SU-DHL-6 (cell line): Measurements from ENCODE around the gene TTC36.

ENCODE experiments used
- H2AFZ ChIP-seq: fragments of 200-600 bp; sonication (generic); 2 replicates; pipeline ENCODE4 v1.6.1; 2014; ENCODE audit warnings: low read depth, mild to moderate bottlenecking, moderate library complexity, mixed read lengths, antibody characterized with exemption, low read length; ENCODE audit not compliant: severe bottlenecking
- H3F3A ChIP-seq: fragments of 200-600 bp; shearing (Covaris generic); 2 replicates; pipeline ENCODE4 v1.6.0; 2016; ENCODE audit warnings: antibody characterized with exemption, mild to moderate bottlenecking; ENCODE audit not compliant: insufficient read depth
- H3K27ac ChIP-seq: fragments of 200-600 bp; sonication (generic); 2 replicates; pipeline ENCODE4 v1.5.1; 2016; ENCODE audit warnings: low read depth, mild to moderate bottlenecking, low read length, moderate library complexity, mixed read lengths
- H3K27me3 ChIP-seq: fragments of 200-600 bp; sonication (generic), shearing (Covaris generic); 2 replicates; pipeline ENCODE4 v1.6.0; 2014; ENCODE audit warnings: mild to moderate bottlenecking, low read length
- H3K36me3 ChIP-seq: fragments of 200-600 bp; sonication (generic); 2 replicates; pipeline ENCODE4 v1.6.1; 2014; ENCODE audit warnings: mild to moderate bottlenecking, low read length, mixed read lengths
- H3K4me2 ChIP-seq: fragments of 300-600, 200-600 bp; shearing (Covaris generic), sonication (generic); 2 replicates; pipeline ENCODE4 v1.6.0; 2014; ENCODE audit warnings: low read length, low read depth, mild to moderate bottlenecking; ENCODE audit not compliant: poor library complexity, severe bottlenecking
- H3K4me3 ChIP-seq: fragments of 200-600 bp; sonication (generic); 2 replicates; pipeline ENCODE4 v1.5.1; 2014; ENCODE audit warnings: antibody characterized with exemption, low read length, mild to moderate bottlenecking, mixed read lengths; ENCODE audit not compliant: insufficient read depth, poor library complexity, severe bottlenecking
- H3K79me2 ChIP-seq: fragments of 200-600 bp; sonication (generic); 2 replicates; pipeline ENCODE4 v1.6.1; 2014; ENCODE audit warnings: mild to moderate bottlenecking, low read length, moderate library complexity; ENCODE audit not compliant: insufficient read depth
- H3K9ac ChIP-seq: fragments of 200-600 bp; sonication (generic); 2 replicates; pipeline ENCODE4 v1.7.0; 2014; ENCODE audit warnings: mild to moderate bottlenecking, low read length
- H3K9me2 ChIP-seq: fragments of 200-600 bp; sonication (generic); replicated peaks from 2 replicates; pipeline ENCODE4 v1.6.1; 2014; ENCODE audit warnings: low read length; ENCODE audit not compliant: insufficient read depth
- H3K9me3 ChIP-seq: fragments of 200-600 bp; sonication (generic); 2 replicates; pipeline ENCODE4 v1.6.1; 2014; ENCODE audit warnings: low read length, mixed read lengths; ENCODE audit not compliant: insufficient read depth
- H4K20me1 ChIP-seq: fragments of 200-600 bp; sonication (generic); 2 replicates; pipeline ENCODE4 v1.6.1; 2014; ENCODE audit warnings: low read depth, mild to moderate bottlenecking, antibody characterized with exemption, low read length, moderate library complexity, mixed read lengths
- CTCF ChIP-seq: fragments of 200-600 bp; sonication (generic); IDR thresholded peaks from one replicate; pipeline ENCODE4 v1.5.1; 2017; ENCODE audit warnings: antibody characterized with exemption, mild to moderate bottlenecking, low read length, moderate library complexity; ENCODE audit not compliant: insufficient read depth, poor library complexity, severe bottlenecking
- EZH2phosphoT487 ChIP-seq: fragments of 200-600 bp; sonication (generic), shearing (Covaris generic); conservative IDR thresholded peaks from 2 replicates; pipeline ENCODE4 v1.6.1; 2018; ENCODE audit warnings: mild to moderate bottlenecking, antibody characterized with exemption, low read length, moderate library complexity, mixed read lengths

Gene TTC36

GRCh38 chr11:118519549-118519948 is 7.7 kb upstream of the TTC36 start:
- Histone ChIP-seq H3K79me2 (0 out of 2 replicates have a peak, but pooled peaks cover 3% of the 10 kb centered on the region), H2AFZ (no peak overlapping the region), H3F3A (no peaks in the 10 kb centered on the region), H4K20me1 (no peaks in the 10 kb centered on the region), H3K27ac (no peak overlapping the region), H3K9ac (no peak overlapping the region), H3K9me2 (no peaks in the 10 kb centered on the region), H3K4me2 (no peak overlapping the region), H3K4me3 (no peak overlapping the region), H3K27me3 (no peaks in the 10 kb centered on the region), H3K9me3 (no peaks in the 10 kb centered on the region), H3K36me3 (peaks cover 12% of the 10 kb centered on the region; the same call in 1 of the 2 replicates)
- TF ChIP-seq EZH2phosphoT487 (no peak), CTCF (no peak)

- Histone ChIP-seq H3K9me2 (no peaks in the 10 kb centered on the region), H3F3A (peaks cover 7% of the 10 kb centered on the region; the same call in 1 of the 2 replicates), H2AFZ (no peak overlapping the region), H4K20me1 (no peaks in the 10 kb centered on the region), H3K27me3 (no peaks in the 10 kb centered on the region), H3K79me2 (no peaks in the 10 kb centered on the region), H3K9ac (no peak overlapping the region), H3K27ac (no peak overlapping the region), H3K36me3 (peaks cover 8% of the 10 kb centered on the region; the same call in 1 of the 2 replicates), H3K9me3 (no peaks in the 10 kb centered on the region), H3K4me3 (no peak overlapping the region), H3K4me2 (no peak overlapping the region)
- no peak for TF ChIP-seq EZH2phosphoT487
- no peak for TF ChIP-seq CTCF
Observed at GRCh38 chr11:118521892-118522311, 5.4 kb upstream of the TTC36 start.

GRCh38 chr11:118522571-118523072 is 4.7 kb upstream of the TTC36 start:
- no peaks in the 10 kb centered on the region for H3K79me2 ChIP-seq
- H3K9me2 ChIP-seq, result no peaks in the 10 kb centered on the region
- no peaks in the 10 kb centered on the region for H3K27me3 ChIP-seq
- H2AFZ ChIP-seq, result no peak overlapping the region
- H3K4me2 ChIP-seq, result no peak overlapping the region
- peaks cover 8% of the 10 kb centered on the region; the same call in 1 of the 2 replicates for H3K36me3 ChIP-seq
- no peak overlapping the region for H3K27ac ChIP-seq
- TF ChIP-seq CTCF, result peak; percentile 16
- no peak for TF ChIP-seq EZH2phosphoT487
- peaks cover 7% of the 10 kb centered on the region; the same call in 1 of the 2 replicates for H3F3A ChIP-seq
- H3K4me3 ChIP-seq, result no peak overlapping the region
- no peak overlapping the region for H3K9ac ChIP-seq
- no peaks in the 10 kb centered on the region for H4K20me1 ChIP-seq
- H3K9me3 ChIP-seq, result no peaks in the 10 kb centered on the region
